Thyroid gland (tissue), 4 donors: ENCODE data around the gene PARD3B. TPM values are rescaled to one million over a fixed set of nuclear protein-coding genes. Genes with fewer than 3 reads are reported as not detected.

Source experiments
- DNase-seq, 2 donors: peaks; one replicate each; pipeline ENCODE4 v3.0.0-alpha.2; 2019
- H3K27ac ChIP-seq, 3 donors: fragments of 200-600 bp; sonication (generic); 1 replicate in 2 of 3; 2 replicates in 1 of 3; pipeline ENCODE4 v1.5.1; 2016 to 2019; ENCODE audit warnings: mild to moderate bottlenecking in 1 of 3, moderate library complexity in 1 of 3
- H3K27me3 ChIP-seq: fragments of 200-600 bp; sonication (generic); one replicate; pipeline ENCODE4 v1.5.1; 2019
- H3K36me3 ChIP-seq, 2 donors: fragments of 200-600 bp; sonication (generic); one replicate each; pipeline ENCODE4 v1.5.1; 2016 to 2019
- H3K4me1 ChIP-seq, 2 donors: fragments of 200-600 bp; sonication (generic); one replicate each; pipeline ENCODE4 v1.5.1; 2017 to 2019
- H3K4me3 ChIP-seq, 3 donors: fragments of 200-600 bp; sonication (generic); replicated peaks in 1 of 3; 1 replicate in 2 of 3; 2 replicates in 1 of 3; pipeline ENCODE4 v1.5.1; 2016; ENCODE audit warnings: mild to moderate bottlenecking in 1 of 3
- H3K9me3 ChIP-seq: fragments of 200-600 bp; sonication (generic); one replicate; pipeline ENCODE4 v1.5.1; 2017
- POLR2A ChIP-seq, 2 donors: fragments of 450-650 bp; IDR thresholded peaks; one replicate each; pipeline ENCODE4 v1.6.1; 2017; ENCODE audit warnings: antibody characterized with exemption in 2 of 2, mild to moderate bottlenecking in 2 of 2, moderate library complexity in 1 of 2
- WGBS, 2 donors: methylation state at CpG; one replicate each; pipeline ENCODE4 v1.1.5; 2017; 5-methylcytosine and 5-hydroxymethylcytosine counted together
- intact Hi-C: fragments of 100-400 bp; cut with DNase I; formaldehyde crosslinking; loops from one replicate; pipeline ENCODE4 v1.15.1; 2023
- total RNA-seq, 4 donors: library from RNA; depleted of rRNA; stranded (reverse); fragments of >200 nt; gene quantifications; one replicate each; pipeline ENCODE4 v1.2.3, GENCODE V29; 2016
- TF ChIP-seq, protein P1 (sequence below), 6 experiments: fragments of 200-600 bp in 3 of 6; fragments of 450-650 bp in 3 of 6; sonication (generic) in 3 of 6; IDR thresholded peaks; one replicate each; pipeline ENCODE4 v1.5.1; 2016 to 2019; ENCODE audit warnings: antibody characterized with exemption in 6 of 6, mild to moderate bottlenecking in 2 of 6, inconsistent platforms in 1 of 6, moderate library complexity in 1 of 6

Gene PARD3B
- total RNA-seq, 4 donors from 2014 or later: 27.0 to 43.4 (median 34.6) TPM

DNA sequence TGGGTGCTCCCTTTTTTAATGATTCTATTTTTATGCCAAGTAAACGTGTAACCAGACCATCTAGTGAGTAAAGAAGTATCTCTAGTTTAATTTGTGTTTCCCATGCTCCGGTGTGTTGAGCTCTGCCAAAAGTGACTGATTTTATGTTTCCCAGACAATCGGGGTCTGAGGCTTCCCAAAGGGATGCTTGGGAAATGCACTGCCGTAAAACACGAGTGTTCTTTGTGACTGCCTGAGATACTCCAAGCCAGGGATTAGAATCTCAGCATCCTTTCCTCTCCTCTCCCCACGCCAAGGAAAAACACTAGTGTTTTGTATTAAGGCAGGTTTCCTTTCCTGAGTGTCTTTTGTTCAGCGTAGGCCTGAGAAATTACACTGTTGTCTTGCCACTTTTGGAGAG lies 956.6 kb downstream of the PARD3B start:
- H3K4me1 ChIP-seq: peaks cover 3 to 5% of the 10 kb centered on the region in 2 donors
- H3K4me3 ChIP-seq: no peak overlapping the region
- no peaks in the 10 kb centered on the region for H3K27me3 ChIP-seq
- WGBS, 2 donors: 84 to 88% methylated on average over 7 of the region's 7 CpGs
- TF ChIP-seq POLR2A (IDR thresholded peaks at IDR 0.05): no peak
- TF ChIP-seq, protein P1, sequence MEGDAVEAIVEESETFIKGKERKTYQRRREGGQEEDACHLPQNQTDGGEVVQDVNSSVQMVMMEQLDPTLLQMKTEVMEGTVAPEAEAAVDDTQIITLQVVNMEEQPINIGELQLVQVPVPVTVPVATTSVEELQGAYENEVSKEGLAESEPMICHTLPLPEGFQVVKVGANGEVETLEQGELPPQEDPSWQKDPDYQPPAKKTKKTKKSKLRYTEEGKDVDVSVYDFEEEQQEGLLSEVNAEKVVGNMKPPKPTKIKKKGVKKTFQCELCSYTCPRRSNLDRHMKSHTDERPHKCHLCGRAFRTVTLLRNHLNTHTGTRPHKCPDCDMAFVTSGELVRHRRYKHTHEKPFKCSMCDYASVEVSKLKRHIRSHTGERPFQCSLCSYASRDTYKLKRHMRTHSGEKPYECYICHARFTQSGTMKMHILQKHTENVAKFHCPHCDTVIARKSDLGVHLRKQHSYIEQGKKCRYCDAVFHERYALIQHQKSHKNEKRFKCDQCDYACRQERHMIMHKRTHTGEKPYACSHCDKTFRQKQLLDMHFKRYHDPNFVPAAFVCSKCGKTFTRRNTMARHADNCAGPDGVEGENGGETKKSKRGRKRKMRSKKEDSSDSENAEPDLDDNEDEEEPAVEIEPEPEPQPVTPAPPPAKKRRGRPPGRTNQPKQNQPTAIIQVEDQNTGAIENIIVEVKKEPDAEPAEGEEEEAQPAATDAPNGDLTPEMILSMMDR (IDR thresholded peaks at IDR 0.05): no peak
- DNase-seq: no peak
- H3K27ac ChIP-seq: no peak overlapping the region
- intact Hi-C loops: no loop called here
- no peaks in the 10 kb centered on the region for H3K9me3 ChIP-seq
- no peaks in the 10 kb centered on the region for H3K36me3 ChIP-seq

GRCh38 chr2:205505371-205505770 lies 960.1 kb downstream of the PARD3B start:
- no peaks in the 10 kb centered on the region for H3K9me3 ChIP-seq
- DNase-seq: no peak
- H3K27ac ChIP-seq: no peak overlapping the region
- intact Hi-C loops: no loop called here
- H3K27me3 ChIP-seq: no peaks in the 10 kb centered on the region
- H3K4me1 ChIP-seq: no peaks in the 10 kb centered on the region
- H3K4me3 ChIP-seq: no peak overlapping the region
- 89% methylated on average over 2 of the region's 2 CpGs for WGBS, 2 donors
- H3K36me3 ChIP-seq: no peaks in the 10 kb centered on the region
- TF ChIP-seq POLR2A (IDR thresholded peaks at IDR 0.05): no peak
- TF ChIP-seq, protein P1 (IDR thresholded peaks at IDR 0.05): no peak

DNA sequence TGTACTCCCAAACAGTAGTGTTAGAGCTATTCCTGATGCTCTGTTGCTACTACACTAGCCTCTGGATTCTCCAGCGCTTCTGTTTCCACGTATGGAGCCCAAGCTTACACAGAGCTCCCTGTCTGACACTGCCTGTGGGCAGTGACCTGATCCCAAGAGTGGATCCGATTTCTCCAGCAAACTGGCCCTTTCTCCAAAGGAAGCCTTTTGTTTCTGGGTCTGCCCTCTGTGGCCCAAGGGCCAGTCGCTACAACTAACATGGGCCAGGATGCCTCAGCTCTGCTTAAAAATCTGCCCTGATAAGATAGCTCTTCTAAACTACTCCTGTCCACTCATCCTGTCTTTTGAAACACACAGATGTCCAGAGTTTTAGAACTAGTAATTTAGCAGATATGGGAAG lies 964.4 kb downstream of the PARD3B start:
- Histone ChIP-seq H3K4me3 (no peak overlapping the region), H3K27me3 (no peaks in the 10 kb centered on the region), H3K9me3 (no peaks in the 10 kb centered on the region), H3K36me3 (no peaks in the 10 kb centered on the region), H3K27ac (no peak overlapping the region), H3K4me1 (no peaks in the 10 kb centered on the region)
- no peak for DNase-seq
- TF ChIP-seq, protein P1 (IDR thresholded peaks at IDR 0.05): no peak
- no peak for TF ChIP-seq POLR2A (IDR thresholded peaks at IDR 0.05)
- WGBS, 2 donors: 93 to 96% methylated on average over 4 of the region's 4 CpGs
- intact Hi-C loops: no loop called here

DNA sequence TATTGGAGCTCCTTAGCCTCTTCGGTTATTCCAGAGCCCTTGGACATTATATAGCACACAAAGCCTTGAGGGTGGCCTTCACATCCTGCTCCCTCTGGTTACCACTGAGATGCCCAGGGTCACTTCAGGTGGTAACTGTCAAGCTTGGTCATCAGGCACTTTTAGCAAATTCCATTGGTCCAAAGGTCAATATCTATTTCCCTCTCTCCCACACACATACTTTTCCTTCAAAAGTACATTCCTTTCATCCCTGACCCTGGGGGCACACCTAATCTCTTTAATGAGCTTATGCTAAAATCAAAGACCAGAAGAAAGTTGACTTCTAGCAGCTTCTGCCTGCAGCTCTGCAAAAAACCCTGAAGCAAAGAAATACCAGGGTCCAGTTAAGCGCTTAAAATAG lies 965.1 kb downstream of the PARD3B start:
- no peak for DNase-seq
- intact Hi-C loops: no loop called here
- Histone ChIP-seq H3K4me1 (no peaks in the 10 kb centered on the region), H3K27me3 (no peaks in the 10 kb centered on the region), H3K4me3 (no peak overlapping the region), H3K9me3 (no peaks in the 10 kb centered on the region), H3K36me3 (no peaks in the 10 kb centered on the region), H3K27ac (no peak overlapping the region)
- WGBS, 2 donors: 87 to 91% methylated on average over 2 of the region's 2 CpGs
- no peak for TF ChIP-seq POLR2A (IDR thresholded peaks at IDR 0.05)
- TF ChIP-seq, protein P1 (IDR thresholded peaks at IDR 0.05): no peak

- Histone ChIP-seq H3K36me3 (no peaks in the 10 kb centered on the region), H3K27ac (no peak overlapping the region), H3K4me3 (no peak overlapping the region), H3K27me3 (no peaks in the 10 kb centered on the region), H3K4me1 (no peaks in the 10 kb centered on the region), H3K9me3 (no peaks in the 10 kb centered on the region)
- TF ChIP-seq POLR2A (IDR thresholded peaks at IDR 0.05): no peak
- TF ChIP-seq, protein P1 (IDR thresholded peaks at IDR 0.05): no peak
- intact Hi-C loops: no loop called here
- no peak for DNase-seq
- WGBS, 2 donors: 51 to 70% methylated on average over 2 of the region's 2 CpGs
These were observed 965.9 kb downstream of the PARD3B start for GRCh38 chr2:205511221-205511620.
